Astrocyte (in vitro differentiated cells and primary cell): ENCODE data around the gene UBE2L3.

ENCODE experiments used
- EZH2 ChIP-seq: IDR thresholded peaks from 2 replicates; pipeline ENCODE4 v1.6.1; 2012; ENCODE audit warnings: mild to moderate bottlenecking, low read length, inconsistent platforms; ENCODE audit not compliant: insufficient read depth
- TF ChIP-seq, protein P1 (sequence below): IDR thresholded peaks from 2 replicates; pipeline ENCODE4 v1.5.1; 2011; ENCODE audit warnings: low read depth, mild to moderate bottlenecking, inconsistent platforms, low read length, moderate library complexity; ENCODE audit not compliant: insufficient read depth

GRCh38 chr22:21592422-21592821 is 24.9 kb downstream of the UBE2L3 start:
- TF ChIP-seq, protein P1, sequence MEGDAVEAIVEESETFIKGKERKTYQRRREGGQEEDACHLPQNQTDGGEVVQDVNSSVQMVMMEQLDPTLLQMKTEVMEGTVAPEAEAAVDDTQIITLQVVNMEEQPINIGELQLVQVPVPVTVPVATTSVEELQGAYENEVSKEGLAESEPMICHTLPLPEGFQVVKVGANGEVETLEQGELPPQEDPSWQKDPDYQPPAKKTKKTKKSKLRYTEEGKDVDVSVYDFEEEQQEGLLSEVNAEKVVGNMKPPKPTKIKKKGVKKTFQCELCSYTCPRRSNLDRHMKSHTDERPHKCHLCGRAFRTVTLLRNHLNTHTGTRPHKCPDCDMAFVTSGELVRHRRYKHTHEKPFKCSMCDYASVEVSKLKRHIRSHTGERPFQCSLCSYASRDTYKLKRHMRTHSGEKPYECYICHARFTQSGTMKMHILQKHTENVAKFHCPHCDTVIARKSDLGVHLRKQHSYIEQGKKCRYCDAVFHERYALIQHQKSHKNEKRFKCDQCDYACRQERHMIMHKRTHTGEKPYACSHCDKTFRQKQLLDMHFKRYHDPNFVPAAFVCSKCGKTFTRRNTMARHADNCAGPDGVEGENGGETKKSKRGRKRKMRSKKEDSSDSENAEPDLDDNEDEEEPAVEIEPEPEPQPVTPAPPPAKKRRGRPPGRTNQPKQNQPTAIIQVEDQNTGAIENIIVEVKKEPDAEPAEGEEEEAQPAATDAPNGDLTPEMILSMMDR, result no peak
- TF ChIP-seq EZH2, result no peak
